Spleen (tissue), 11 donors: ENCODE measurements around the gene SEPTIN3. TPM values are rescaled to one million over a fixed set of nuclear protein-coding genes. Genes with fewer than 3 reads are reported as not detected.

Source experiments
- DNase-seq: peaks from one replicate; pipeline ENCODE4 v3.0.0-alpha.2; 2020
- H3K27ac ChIP-seq, 8 donors: fragments of 200-600 bp; sonication (generic) in 7 of 8; 1 replicate in 4 of 8; 2 replicates in 4 of 8; pipeline versions ENCODE4 v1.5.0 to v1.8.0; 2016 to 2021; ENCODE audit warnings: inconsistent platforms in 4 of 8, mild to moderate bottlenecking in 4 of 8, moderate library complexity in 1 of 8
- H3K27me3 ChIP-seq, 7 donors: fragments of 200-600 bp; sonication (generic) in 6 of 7; replicated peaks in 1 of 7; 1 replicate in 4 of 7; 2 replicates in 3 of 7; pipeline versions ENCODE4 v1.5.0 to v1.8.0; 2016 to 2021; ENCODE audit warnings: inconsistent platforms in 3 of 7, mild to moderate bottlenecking in 1 of 7
- H3K36me3 ChIP-seq, 6 donors: fragments of 200-600 bp; sonication (generic) in 5 of 6; 1 replicate in 4 of 6; 2 replicates in 2 of 6; pipeline versions ENCODE4 v1.5.0 to v1.8.0; 2016 to 2021; ENCODE audit warnings: inconsistent platforms in 2 of 6
- H3K4me1 ChIP-seq, 6 donors: fragments of 200-600 bp; sonication (generic) in 5 of 6; 1 replicate in 3 of 6; 2 replicates in 3 of 6; pipeline versions ENCODE4 v1.5.0 to v1.8.0; 2016 to 2021; ENCODE audit warnings: inconsistent platforms in 3 of 6
- H3K4me3 ChIP-seq, 8 donors: fragments of 200-600 bp; sonication (generic) in 7 of 8; 1 replicate in 4 of 8; 2 replicates in 4 of 8; pipeline versions ENCODE4 v1.5.0 to v1.8.0; 2016 to 2021; ENCODE audit warnings: inconsistent platforms in 4 of 8, mild to moderate bottlenecking in 4 of 8, moderate library complexity in 2 of 8
- H3K9me3 ChIP-seq, 8 donors: fragments of 200-600 bp; sonication (generic) in 7 of 8; 1 replicate in 4 of 8; 2 replicates in 4 of 8; pipeline versions ENCODE4 v1.5.0 to v1.8.0; 2016 to 2021; ENCODE audit warnings: inconsistent platforms in 4 of 8
- CTCF ChIP-seq, 11 experiments: fragments of 200-600 bp in 7 of 11; fragments of 450-650 bp in 4 of 11; sonication (generic) in 4 of 11; IDR thresholded peaks in 8 of 11; conservative IDR thresholded peaks in 3 of 11; 1 replicate in 7 of 11; 2 replicates in 4 of 11; pipeline versions ENCODE4 v1.4.0 to v1.8.0; 2016 to 2021; ENCODE audit warnings: antibody characterized with exemption in 11 of 11, inconsistent platforms in 4 of 11, mild to moderate bottlenecking in 1 of 11
- POLR2A ChIP-seq, 3 donors: fragments of 450-650 bp; IDR thresholded peaks; one replicate each; pipeline ENCODE4 v1.5.1; 2017; ENCODE audit warnings: antibody characterized with exemption in 3 of 3, mild to moderate bottlenecking in 1 of 3
- POLR2AphosphoS5 ChIP-seq, 3 donors: sonication (generic); formaldehyde crosslinking; IDR thresholded peaks; one replicate each; pipeline ENCODE4 v1.5.1; 2017; ENCODE audit warnings: antibody characterized with exemption in 3 of 3
- WGBS, 5 donors: extraction: QIAGEN DNeasy Blood & Tissue Kit in 3 of 5; methylation state at CpG; one replicate each; pipeline versions ENCODE4 v1.1.5 to v1.1.7; 2013 to 2018; 5-methylcytosine and 5-hydroxymethylcytosine counted together
- intact Hi-C: fragments of 100-400 bp; cut with DNase I; formaldehyde crosslinking; loops from one replicate; pipeline ENCODE4 v1.15.0; 2023; ENCODE audit warnings: low total_unique reads
- polyA plus RNA-seq, 3 donors: library from polyadenylated mRNA; stranded (reverse); fragments of 200-250 nt; gene quantifications; one replicate each; pipeline ENCODE4 v1.2.1, GENCODE V29; 2013
- total RNA-seq, 7 donors: library from RNA; depleted of rRNA in 3 of 7; stranded (reverse); fragments of >200 nt in 3 of 7; fragmentation: NEBNext Ultra II Directional in 4 of 7; extraction: Animal tissue kit (Norgen Biotek cat#: 25700) in 4 of 7; gene quantifications; one replicate each; pipeline versions ENCODE4 v1.1.0 to v1.2.1, GENCODE V29; 2016 to 2021
- donor health status: healthy with polysubstance abuse.
- donor health status: DM: no; HTN: no; CAD: no; lungs with moderate emphysema.
- donor health status: DM: no; HTN: no; CAD: no.
- donor health status: Bipolar disorder and iron deficiency.
- donor health status: healthy.
- donor health status: DM: no; HTN: no; CAD: no.
- donor health status: DM: yes; HTN: yes; CAD: no.

Gene SEPTIN3
- total and polyA plus RNA-seq, 10 donors = 0.07 to 1.0 (median 0.20) TPM

- Histone ChIP-seq H3K4me1 (peaks cover 20 to 61% (median 44%) of the 10 kb centered on the region in 6 donors), H3K27ac (no peak overlapping the region), H3K4me3 (no peak overlapping the region), H3K36me3 (peaks cover 0 to 10% (median 0%) of the 10 kb centered on the region in 6 donors), H3K27me3 (peaks cover 0 to 10% (median 0%) of the 10 kb centered on the region in 7 donors), H3K9me3 (no peaks in the 10 kb centered on the region)
- no peak for DNase-seq
- no peak for TF ChIP-seq CTCF (IDR thresholded peaks at IDR 0.05 in 8 of 11, conservative IDR thresholded peaks at IDR 0.05 in 3 of 11)
- no peak for TF ChIP-seq POLR2AphosphoS5 (IDR thresholded peaks at IDR 0.05)
- no peak for TF ChIP-seq POLR2A (IDR thresholded peaks at IDR 0.05)
- 59 to 78% (median 68%) methylated on average over 9 of the region's 9 CpGs for WGBS, 5 donors
- intact Hi-C loops = loop anchor here (5.0 kb wide), 3 partner anchors 121 to 246 kb away; partner anchors contain the start of gene MEI1
Observed at GRCh38 chr22:41943661-41944209, 25.5 kb upstream of the SEPTIN3 start.

GRCh38 chr22:41946629-41947423, 22.4 kb upstream of the SEPTIN3 start, which contains the start of gene CENPM:
CENPM (minus strand) TSS chr22:41947152; CDS start chr22:41947076, 76 bp downstream.
- Histone ChIP-seq H3K4me3 (peak within 1 kb of the TSS; percentile 53 to 96 (median 82)), H3K36me3 (peaks cover 0 to 4% (median 0%) of the 10 kb centered on the region in 6 donors), H3K4me1 (peaks cover 13 to 44% (median 22%) of the 10 kb centered on the region in 6 donors), H3K27ac (peak within 1 kb of the TSS in 7 of 8 donors; percentile 17 to 70 (median 59)), H3K9me3 (no peaks in the 10 kb centered on the region), H3K27me3 (peaks cover 0 to 10% (median 0%) of the 10 kb centered on the region in 7 donors)
- peak; percentile 97 for DNase-seq
- WGBS, 5 donors = 2 to 4% (median 2%) methylated on average over 21 to 56 of the region's 56 CpGs
- intact Hi-C loops = no loop called here
- TF ChIP-seq POLR2A (IDR thresholded peaks at IDR 0.05) = no peak
- peak in 2 of 11 experiments; percentile 17 to 30 for TF ChIP-seq CTCF (IDR thresholded peaks at IDR 0.05 in 8 of 11, conservative IDR thresholded peaks at IDR 0.05 in 3 of 11)
- TF ChIP-seq POLR2AphosphoS5 (IDR thresholded peaks at IDR 0.05) = peak in 2 of 3 donors; percentile 71 to 78

- H3K9me3 ChIP-seq = no peaks in the 10 kb centered on the region
- DNase-seq = no peak
- no peak for TF ChIP-seq POLR2A (IDR thresholded peaks at IDR 0.05)
- no peak for TF ChIP-seq POLR2AphosphoS5 (IDR thresholded peaks at IDR 0.05)
- TF ChIP-seq CTCF (IDR thresholded peaks at IDR 0.05 in 8 of 11, conservative IDR thresholded peaks at IDR 0.05 in 3 of 11) = no peak
- H3K27me3 ChIP-seq = peaks cover 0 to 10% (median 0%) of the 10 kb centered on the region in 7 donors
- intact Hi-C loops = no loop called here
- H3K4me1 ChIP-seq = peaks cover 13 to 51% (median 22%) of the 10 kb centered on the region in 6 donors
- H3K4me3 ChIP-seq = peak overlapping the region in 7 of 8 donors; percentile 61 to 96 (median 83)
- peak overlapping the region in 4 of 8 donors; percentile 17 to 70 (median 56) for H3K27ac ChIP-seq
- H3K36me3 ChIP-seq = peaks cover 0 to 4% (median 0%) of the 10 kb centered on the region in 6 donors
- 74 to 81% (median 76%) methylated on average over 20 to 21 of the region's 21 CpGs for WGBS, 5 donors
Observed at GRCh38 chr22:41947424-41948080, 21.7 kb upstream of the SEPTIN3 start.
